Esophagus squamous epithelium (tissue), 5 donors: ENCODE results near the gene MACO1. TPM values are rescaled to one million over a fixed set of nuclear protein-coding genes. Genes with fewer than 3 reads are reported as not detected.
"Not testable (repeated sequence)": the region's sequence is repeated elsewhere in the genome, so short reads cannot be mapped to it uniquely, and the experiment has no call there.

Experiments
- DNase-seq: peaks from one replicate; lab custom pipeline; 2025; lab: John Stamatoyannopoulos, UW
- H3K27ac ChIP-seq, 4 donors: fragments of 200-600 bp; sonication (generic); one replicate each; pipeline ENCODE4 v1.5.1; 2016 to 2019; ENCODE audit warnings: mild to moderate bottlenecking in 1 of 4
- H3K27me3 ChIP-seq, 4 donors: fragments of 200-600 bp; sonication (generic); 1 replicate in 3 of 4; 2 replicates in 1 of 4; pipeline versions ENCODE4 v1.5.1 to v1.6.0; 2017 to 2021; ENCODE audit warnings: antibody characterized with exemption in 1 of 4
- H3K36me3 ChIP-seq, 3 donors: fragments of 200-600 bp; sonication (generic); one replicate each; pipeline ENCODE4 v1.5.1; 2016 to 2019
- H3K4me1 ChIP-seq, 3 donors: fragments of 200-600 bp; sonication (generic); one replicate each; pipeline ENCODE4 v1.5.1; 2017 to 2019
- H3K4me3 ChIP-seq, 4 donors: fragments of 200-600 bp; sonication (generic); 1 replicate in 3 of 4; 2 replicates in 1 of 4; pipeline ENCODE4 v1.5.1; 2016 to 2019; ENCODE audit warnings: mild to moderate bottlenecking in 2 of 4, moderate library complexity in 1 of 4
- H3K9me3 ChIP-seq, 3 donors: fragments of 200-600 bp; sonication (generic); one replicate each; pipeline ENCODE4 v1.5.1; 2016 to 2019
- CTCF ChIP-seq, 6 experiments: fragments of 450-650 bp in 4 of 6; fragments of 200-600 bp in 2 of 6; sonication (generic) in 2 of 6; IDR thresholded peaks; one replicate each; pipeline ENCODE4 v1.5.1; 2016 to 2019; ENCODE audit warnings: antibody characterized with exemption in 6 of 6, mild to moderate bottlenecking in 4 of 6, moderate library complexity in 4 of 6
- WGBS, 2 donors: methylation state at CpG; one replicate each; pipeline ENCODE4 v1.1.5; 2018; 5-methylcytosine and 5-hydroxymethylcytosine counted together
- intact Hi-C: fragments of 100-400 bp; cut with DNase I; formaldehyde crosslinking; loops from one replicate; pipeline ENCODE4 v1.15.0; 2022
- total RNA-seq, 4 donors: library from RNA; depleted of rRNA; stranded (reverse); fragments of >200 nt; gene quantifications; one replicate each; pipeline ENCODE4 v1.1.0, GENCODE V29; 2016
- donor health status: DM: yes; HTN: yes; CAD: no.

The MACO1 gene
- total RNA-seq, 4 donors from 2014 or later: 14.4 to 18.8 (median 14.9) TPM

- not testable (repeated sequence) for H3K27me3 ChIP-seq
- intact Hi-C loops: loop anchor here (10.0 kb wide), 1 partner anchor 122 kb away; no protein-coding TSS in a partner anchor
Observed at GRCh38 chr1:25402947-25403803, 27.5 kb upstream of the MACO1 start.

GRCh38 chr1:25405731-25406305, 24.9 kb upstream of the MACO1 start:
- not testable (repeated sequence) for H3K27ac ChIP-seq, H3K36me3 ChIP-seq, H3K4me3 ChIP-seq, H3K4me1 ChIP-seq, H3K27me3 ChIP-seq, H3K9me3 ChIP-seq, DNase-seq
- 87 to 92% methylated on average over 2 to 7 of the region's 12 CpGs for WGBS, 2 donors
- intact Hi-C loops: loop anchor here (10.0 kb wide), 1 partner anchor 119 kb away; no protein-coding TSS in a partner anchor

More at GRCh38 chr1:25402947-25403803, 27.5 kb upstream of the MACO1 start:
- H3K36me3 ChIP-seq, DNase-seq, H3K4me1 ChIP-seq, H3K4me3 ChIP-seq, H3K27ac ChIP-seq, H3K9me3 ChIP-seq: not testable (repeated sequence)
- peak in 3 of 6 experiments; percentile 18 to 29 (median 23) for TF ChIP-seq CTCF (IDR thresholded peaks at IDR 0.05)
- 28 to 35% methylated on average over 2 to 3 of the region's 8 CpGs for WGBS, 2 donors

DNA sequence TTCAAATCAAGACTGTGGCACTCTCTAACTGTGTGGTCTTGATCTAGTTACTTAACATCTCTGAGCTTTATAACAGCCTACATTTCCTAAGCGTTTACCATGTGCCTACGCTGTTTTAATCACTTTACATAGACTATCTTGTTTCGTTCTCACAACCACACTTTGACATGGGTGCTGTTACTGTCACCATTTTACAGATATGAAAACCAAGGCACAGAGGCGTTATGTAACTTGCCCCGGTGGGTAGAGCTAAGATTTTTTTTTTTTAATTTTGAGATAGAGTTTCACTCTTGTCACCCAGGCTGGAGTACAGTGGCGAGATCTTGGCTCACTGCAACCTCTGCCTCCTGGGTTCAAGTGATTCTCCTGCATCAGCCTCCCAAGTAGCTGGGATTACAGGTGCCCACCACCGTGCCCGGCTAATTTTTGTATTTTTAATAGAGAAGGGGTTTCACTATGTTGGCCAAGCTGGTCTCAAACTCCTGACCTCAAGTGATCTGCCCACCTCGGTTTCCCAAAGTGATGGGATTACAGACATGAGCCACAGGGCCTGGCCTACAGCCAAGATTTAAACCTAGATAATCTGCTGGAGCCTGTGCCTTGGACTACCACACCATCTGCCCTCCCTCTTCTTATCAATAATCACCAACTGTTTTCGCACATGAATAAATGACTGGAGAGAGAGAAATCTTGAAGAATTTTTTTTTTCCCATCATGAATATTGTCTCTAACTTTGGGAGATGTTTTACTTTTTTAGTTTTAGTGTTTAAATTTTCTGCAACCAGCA, 20.9 kb upstream of the MACO1 start:
- 83 to 88% methylated on average over 8 to 10 of the region's 10 CpGs for WGBS, 2 donors
- not testable (repeated sequence) for H3K36me3 ChIP-seq, DNase-seq, H3K27ac ChIP-seq, H3K27me3 ChIP-seq, H3K4me1 ChIP-seq, H3K4me3 ChIP-seq, H3K9me3 ChIP-seq
- intact Hi-C loops: loop anchor here (5.0 to 10.0 kb wide), 2 partner anchors 115 to 123 kb away; no protein-coding TSS in a partner anchor

- not testable (repeated sequence) for H3K27ac ChIP-seq, DNase-seq, H3K36me3 ChIP-seq, H3K4me1 ChIP-seq, H3K27me3 ChIP-seq, H3K4me3 ChIP-seq, H3K9me3 ChIP-seq
- 86 to 99% methylated on average over 5 to 7 of the region's 14 CpGs for WGBS, 2 donors
- intact Hi-C loops: loop anchor here (5.0 kb wide), 1 partner anchor 126 kb away; no protein-coding TSS in a partner anchor
Observed at GRCh38 chr1:25412872-25413623, 17.6 kb upstream of the MACO1 start.

DNA sequence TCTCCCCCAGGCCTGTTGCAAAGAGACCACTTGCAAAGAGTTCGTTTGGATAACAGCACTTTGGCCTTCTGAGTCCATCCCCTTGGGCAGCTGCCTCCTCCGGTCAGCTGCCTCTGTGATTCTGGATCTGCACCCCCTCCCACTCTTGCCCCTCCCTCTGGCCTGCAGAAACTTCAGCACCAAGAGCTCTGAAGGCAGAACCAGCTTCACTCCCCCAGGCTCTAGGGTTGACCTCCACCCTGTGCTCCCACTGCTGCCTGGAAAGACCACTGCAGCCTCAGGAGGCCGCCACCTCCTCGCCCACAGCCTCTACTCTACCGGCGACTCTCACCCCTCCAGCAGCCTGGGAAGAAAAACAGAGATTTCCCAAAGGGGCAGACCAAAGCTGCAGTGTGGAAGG, 16.5 kb upstream of the MACO1 start:
- not testable (repeated sequence) for H3K27ac ChIP-seq, H3K4me1 ChIP-seq, H3K36me3 ChIP-seq, H3K9me3 ChIP-seq, H3K4me3 ChIP-seq, H3K27me3 ChIP-seq, DNase-seq
- 100% methylated on average over 1 of the region's 6 CpGs; no CpG with 5 or more reads in 1 of the 2 donors for WGBS, 2 donors
- intact Hi-C loops: loop anchor here (5.0 kb wide), 1 partner anchor 127 kb away; no protein-coding TSS in a partner anchor

DNA sequence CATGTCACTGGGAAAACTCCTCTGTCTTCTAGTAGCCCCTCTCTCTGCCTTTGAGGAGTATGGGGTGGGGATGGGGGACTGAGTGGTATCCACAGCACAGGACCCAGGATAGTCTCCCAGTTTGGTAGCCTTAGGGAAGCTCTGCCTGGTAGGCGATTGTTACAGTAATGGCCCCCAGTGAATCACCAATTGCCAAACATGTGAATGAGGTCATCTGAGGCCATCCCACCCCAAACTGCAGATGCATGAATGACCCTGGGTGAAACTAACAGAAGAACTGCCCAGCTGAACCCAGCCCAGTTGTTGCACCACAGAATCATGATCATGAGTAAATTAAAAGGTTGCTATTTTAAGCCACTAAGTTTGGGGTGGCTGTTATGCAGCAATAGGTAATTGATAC, 16.1 kb upstream of the MACO1 start:
- H3K9me3 ChIP-seq, H3K27me3 ChIP-seq, H3K27ac ChIP-seq, H3K36me3 ChIP-seq, DNase-seq, H3K4me1 ChIP-seq, H3K4me3 ChIP-seq: not testable (repeated sequence)
- WGBS, 2 donors: no CpG with 5 or more reads among the region's 1 CpG
- intact Hi-C loops: loop anchor here (5.0 kb wide), 1 partner anchor 127 kb away; no protein-coding TSS in a partner anchor

- DNase-seq, H3K9me3 ChIP-seq, intact Hi-C loops, H3K27me3 ChIP-seq, H3K4me3 ChIP-seq, H3K27ac ChIP-seq, H3K4me1 ChIP-seq, H3K36me3 ChIP-seq: not testable (repeated sequence)
- 79 to 87% methylated on average over 4 of the region's 4 CpGs for WGBS, 2 donors
Observed at GRCh38 chr1:25417280-25417679, 13.4 kb upstream of the MACO1 start.

- peaks cover 0 to 18% (median 0%) of the 10 kb centered on the region in 3 donors for H3K4me1 ChIP-seq
- H3K9me3 ChIP-seq, H3K27ac ChIP-seq, H3K27me3 ChIP-seq, H3K4me3 ChIP-seq, intact Hi-C loops, H3K36me3 ChIP-seq, DNase-seq: not testable (repeated sequence)
- WGBS, 2 donors: 67 to 89% methylated on average over 1 of the region's 1 CpG
Observed at GRCh38 chr1:25419339-25419738, 11.4 kb upstream of the MACO1 start.

- H3K27me3 ChIP-seq, H3K27ac ChIP-seq, H3K9me3 ChIP-seq, H3K4me3 ChIP-seq, H3K36me3 ChIP-seq, intact Hi-C loops, DNase-seq: not testable (repeated sequence)
- H3K4me1 ChIP-seq: peaks cover 0 to 26% (median 0%) of the 10 kb centered on the region in 3 donors
- WGBS, 2 donors: 100% methylated on average over 2 of the region's 9 CpGs; no CpG with 5 or more reads in 1 of the 2 donors
Observed at GRCh38 chr1:25420715-25421114, 10.0 kb upstream of the MACO1 start, which contains the start of gene RHCE. RHCE (minus strand) TSS chr1:25420825; CDS start chr1:25420786, 39 bp downstream.

DNA sequence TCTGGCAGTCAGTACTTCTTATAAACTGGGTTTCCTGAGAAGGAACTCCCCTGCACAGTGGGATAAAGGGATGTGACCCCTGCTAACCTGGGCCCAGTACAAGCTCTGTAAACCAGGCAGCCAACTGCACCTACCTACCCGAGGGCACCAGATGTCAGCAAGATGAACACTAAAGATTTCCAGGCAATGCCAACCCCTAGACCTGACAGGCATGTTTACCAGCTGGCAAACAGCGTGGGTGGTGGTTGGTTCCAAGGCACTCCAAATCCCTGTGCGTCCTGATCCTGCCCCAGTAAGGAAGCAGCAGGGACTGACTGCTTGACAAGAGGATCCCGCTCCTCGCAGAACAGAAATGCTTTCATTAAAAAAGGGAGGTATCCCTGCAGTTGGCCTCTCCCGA, 7.5 kb upstream of the MACO1 start:
- H3K9me3 ChIP-seq, H3K4me3 ChIP-seq, DNase-seq, H3K27me3 ChIP-seq, intact Hi-C loops, H3K36me3 ChIP-seq: not testable (repeated sequence)
- H3K4me1 ChIP-seq: peaks cover 0 to 44% (median 0%) of the 10 kb centered on the region in 3 donors
- peak overlapping the region in 2 of 4 donors; percentile 30 to 36 for H3K27ac ChIP-seq
- WGBS, 2 donors: 30 to 53% methylated on average over 2 to 5 of the region's 6 CpGs
